HCT116 (cell line): ENCODE data around the gene B4GALNT3.

Source experiments
- ATF3 ChIP-seq: IDR thresholded peaks from 2 replicates; pipeline ENCODE4 v1.6.1; 2012
- CTCF ChIP-seq, 3 experiments: fragments of 200-600 bp in 1 of 3; sonication (generic) in 1 of 3; IDR thresholded peaks in 2 of 3; conservative IDR thresholded peaks in 1 of 3; 2 replicates each; pipeline ENCODE4 v1.5.1; 2012 to 2017; ENCODE audit warnings: low read depth in 2 of 3, low read length in 2 of 3, antibody characterized with exemption in 1 of 3, borderline replicate concordance in 1 of 3, control low read depth in 1 of 3, mild to moderate bottlenecking in 1 of 3, mixed read lengths in 1 of 3, mixed run types in 1 of 3, moderate library complexity in 1 of 3; ENCODE audit not compliant: insufficient read depth in 1 of 3
- EGR1 ChIP-seq: IDR thresholded peaks from 2 replicates; pipeline ENCODE4 v1.6.1; 2012; ENCODE audit warnings: low read depth
- EZH2 ChIP-seq: fragments of 200-600 bp; sonication (generic); IDR thresholded peaks from 2 replicates; pipeline ENCODE4 v1.6.1; 2017; ENCODE audit warnings: antibody characterized with exemption, mixed run types
- EZH2phosphoT487 ChIP-seq: fragments of 200-600 bp; IDR thresholded peaks from 2 replicates; pipeline ENCODE4 v1.6.1; 2018; ENCODE audit warnings: antibody characterized with exemption, borderline replicate concordance
- POLR2AphosphoS5 ChIP-seq: IDR thresholded peaks from 2 replicates; pipeline ENCODE4 v1.6.1; 2011; ENCODE audit warnings: mild to moderate bottlenecking, low read depth, low read length, moderate library complexity
- REST ChIP-seq: IDR thresholded peaks from 2 replicates; pipeline ENCODE4 v1.6.1; 2012; ENCODE audit warnings: low read depth

GRCh38 chr12:497501-498160 is 37.9 kb downstream of the B4GALNT3 start:
- TF ChIP-seq EZH2 (no peak), CTCF (IDR thresholded peaks at IDR 0.05 in 2 of 3, conservative IDR thresholded peaks at IDR 0.05 in 1 of 3; ENCODE audit: borderline replicate concordance in 1 of 3, insufficient read depth in 1 of 3, low read depth in 2 of 3, low read length in 2 of 3) (no peak), REST (no peak), EZH2phosphoT487 (no peak), EGR1 (no peak), ATF3 (no peak), POLR2AphosphoS5 (no peak)
